Spinal cord (tissue), 10 donors: ENCODE measurements around the gene FXYD3. TPM values are rescaled to one million over a fixed set of nuclear protein-coding genes. Genes with fewer than 3 reads are reported as not detected.

Source experiments
- DNase-seq, 6 donors: peaks; one replicate each; pipeline versions ENCODE4 v3.0.0 to v3.0.0-alpha.2; 2013 to 2015; ENCODE audit warnings: low spot score in 6 of 6, low read depth in 4 of 6
- H3K27ac ChIP-seq: one replicate; pipeline ENCODE4 v1.5.1; 2013; ENCODE audit warnings: low read depth, low read length, control low read depth
- H3K27me3 ChIP-seq: one replicate; pipeline ENCODE4 v1.6.1; 2013; ENCODE audit warnings: low read length; ENCODE audit not compliant: control insufficient read depth, insufficient read depth
- H3K36me3 ChIP-seq: one replicate; pipeline ENCODE4 v1.6.1; 2013; ENCODE audit warnings: low read length; ENCODE audit not compliant: control insufficient read depth, insufficient read depth
- H3K4me1 ChIP-seq: one replicate; pipeline ENCODE4 v1.6.1; 2013; ENCODE audit warnings: low read length; ENCODE audit not compliant: control insufficient read depth, insufficient read depth
- H3K4me3 ChIP-seq: one replicate; pipeline ENCODE4 v1.5.1; 2013; ENCODE audit warnings: low read depth, low read length, control low read depth
- H3K9me3 ChIP-seq: one replicate; pipeline ENCODE4 v1.6.1; 2013; ENCODE audit warnings: low read length; ENCODE audit not compliant: control insufficient read depth, insufficient read depth
- WGBS: methylation state at CpG from one replicate; pipeline ENCODE4 v1.1.5; 2013; ENCODE audit warnings: missing lambda C conversion rate; ENCODE audit not compliant: insufficient coverage; 5-methylcytosine and 5-hydroxymethylcytosine counted together
- polyA plus RNA-seq, 2 donors: library from polyadenylated mRNA; unstranded; fragments of 120-200 nt; gene quantifications; one replicate each; pipeline ENCODE4 v1.2.1, GENCODE V29; 2013; ENCODE audit not compliant: insufficient read length in 2 of 2
- total RNA-seq, 2 donors: library from RNA; depleted of rRNA in 1 of 2; stranded (reverse); fragments of 120-200 nt in 1 of 2; fragments of >200 nt in 1 of 2; gene quantifications; one replicate each; pipeline versions ENCODE4 v1.2.3 to v1.2.4, GENCODE V29; 2013 to 2014
- donor health status: healthy.

Gene FXYD3
- total and polyA plus RNA-seq, 4 donors, result 0.40 to 2.6 (median 1.1) TPM

DNA sequence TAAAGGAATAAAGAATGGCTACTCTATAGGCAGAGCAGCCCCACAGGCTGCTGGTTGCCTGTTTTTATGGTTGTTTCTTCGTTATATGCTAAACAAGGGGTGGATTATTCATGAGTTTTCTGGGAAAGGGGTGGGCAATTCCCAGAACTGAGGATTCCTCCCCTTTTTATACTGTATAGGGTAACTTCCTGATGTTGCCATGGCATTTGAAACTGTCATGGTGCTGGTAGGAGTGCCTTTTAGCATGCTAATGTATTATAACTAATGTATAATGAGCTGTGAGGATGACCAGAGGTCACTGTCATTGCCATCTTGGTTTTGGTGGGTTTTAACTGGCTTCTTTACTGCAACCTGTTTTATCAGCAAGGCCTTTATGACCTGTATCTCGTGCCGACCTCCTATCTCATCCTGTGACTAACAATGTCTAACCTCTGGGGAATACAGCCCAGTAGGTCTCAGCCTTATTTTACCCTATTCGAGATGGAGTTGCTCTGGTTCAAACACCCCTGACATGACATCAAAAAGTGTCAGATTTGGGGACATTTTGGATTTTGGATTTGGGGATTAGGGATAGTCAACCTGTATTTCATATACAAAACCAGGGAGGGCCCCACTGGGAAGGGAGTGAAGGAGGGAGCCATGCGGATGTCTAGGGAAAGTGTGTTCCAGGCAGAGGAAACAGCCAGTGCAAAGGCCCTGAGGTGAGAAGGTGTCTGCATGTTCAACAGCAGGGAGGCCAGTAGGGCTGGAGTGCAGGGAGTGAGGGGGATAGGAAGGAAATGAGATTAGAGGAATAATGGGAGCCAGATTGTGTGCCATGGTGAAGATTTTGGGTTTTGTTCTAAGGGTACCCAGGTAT is 49.8 kb downstream of the FXYD3 start:
- 100% methylated on average over 1 of the region's 5 CpGs for WGBS
- no peaks in the 10 kb centered on the region for H3K9me3 ChIP-seq

GRCh38 chr19:35166100-35167063 is 50.8 kb downstream of the FXYD3 start:
- Histone ChIP-seq H3K36me3 (no peaks in the 10 kb centered on the region), H3K4me3 (no peak overlapping the region), H3K9me3 (no peaks in the 10 kb centered on the region), H3K27me3 (no peaks in the 10 kb centered on the region), H3K27ac (no peak overlapping the region), H3K4me1 (no peaks in the 10 kb centered on the region)
- no CpG with 5 or more reads among the region's 7 CpGs for WGBS
- DNase-seq, result no peak

More for the DNA sequence above, 49.8 kb downstream of the FXYD3 start:
- no peak for DNase-seq
- H3K27me3 ChIP-seq, result no peaks in the 10 kb centered on the region
- no peaks in the 10 kb centered on the region for H3K4me1 ChIP-seq
- H3K4me3 ChIP-seq, result no peak overlapping the region
- H3K36me3 ChIP-seq, result no peaks in the 10 kb centered on the region
- no peak overlapping the region for H3K27ac ChIP-seq

- DNase-seq, result no peak
- no peaks in the 10 kb centered on the region for H3K36me3 ChIP-seq
- WGBS, result 92% methylated on average over 4 of the region's 5 CpGs
Measured at GRCh38 chr19:35167251-35168119, 51.9 kb downstream of the FXYD3 start.

GRCh38 chr19:35168196-35168595 is 52.6 kb downstream of the FXYD3 start:
- H3K9me3 ChIP-seq, result no peaks in the 10 kb centered on the region
- H3K4me3 ChIP-seq, result no peak overlapping the region
- 89% methylated on average over 2 of the region's 3 CpGs for whole genome bisulfite sequencing

More at GRCh38 chr19:35167251-35168119, 51.9 kb downstream of the FXYD3 start:
- Histone ChIP-seq H3K4me1 (no peaks in the 10 kb centered on the region), H3K27ac (no peak overlapping the region), H3K27me3 (no peaks in the 10 kb centered on the region), H3K4me3 (no peak overlapping the region), H3K9me3 (no peaks in the 10 kb centered on the region)

GRCh38 chr19:35169221-35169995 is 53.8 kb downstream of the FXYD3 start:
- Histone ChIP-seq H3K9me3 (no peaks in the 10 kb centered on the region), H3K4me1 (no peaks in the 10 kb centered on the region), H3K27me3 (no peaks in the 10 kb centered on the region), H3K4me3 (no peak overlapping the region), H3K27ac (no peak overlapping the region), H3K36me3 (no peaks in the 10 kb centered on the region)
- no peak for DNase-seq
- WGBS, result 74% methylated on average over 13 of the region's 18 CpGs

More at GRCh38 chr19:35168196-35168595, 52.6 kb downstream of the FXYD3 start:
- DNase-seq, result no peak
- Histone ChIP-seq H3K4me1 (no peaks in the 10 kb centered on the region), H3K27ac (no peak overlapping the region), H3K36me3 (no peaks in the 10 kb centered on the region), H3K27me3 (no peaks in the 10 kb centered on the region)

GRCh38 chr19:35170359-35171061 is 54.9 kb downstream of the FXYD3 start:
- 89% methylated on average over 3 of the region's 7 CpGs for WGBS
- no peak overlapping the region for H3K4me3 ChIP-seq
- H3K27me3 ChIP-seq, result no peaks in the 10 kb centered on the region
- no peak for DNase-seq
- no peaks in the 10 kb centered on the region for H3K4me1 ChIP-seq
- H3K9me3 ChIP-seq, result no peaks in the 10 kb centered on the region
- H3K36me3 ChIP-seq, result no peaks in the 10 kb centered on the region
- no peak overlapping the region for H3K27ac ChIP-seq

DNA sequence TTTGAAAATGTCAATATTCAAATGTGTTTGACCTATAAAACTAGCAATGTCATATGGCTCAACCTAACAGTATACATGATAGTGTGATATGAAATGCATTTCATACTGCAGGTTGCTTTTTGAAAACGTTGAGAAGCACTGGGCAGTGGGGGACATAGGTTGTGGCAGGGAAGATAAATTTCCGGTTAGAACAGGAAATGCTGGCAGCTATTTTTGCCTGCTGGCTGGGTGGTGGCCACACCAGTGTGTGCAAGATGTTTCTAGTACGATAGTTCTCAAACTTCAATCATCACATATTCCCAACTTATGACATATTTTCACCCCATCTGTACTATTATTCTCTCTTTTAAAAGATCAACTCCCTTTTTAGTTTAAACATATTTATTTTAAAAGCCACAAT is 56.1 kb downstream of the FXYD3 start:
- no peak overlapping the region for H3K27ac ChIP-seq
- no peaks in the 10 kb centered on the region for H3K36me3 ChIP-seq
- no peaks in the 10 kb centered on the region for H3K27me3 ChIP-seq
- H3K4me1 ChIP-seq, result no peaks in the 10 kb centered on the region
- no CpG with 5 or more reads among the region's 3 CpGs for WGBS
- H3K9me3 ChIP-seq, result no peaks in the 10 kb centered on the region
- no peak for DNase-seq
- no peak overlapping the region for H3K4me3 ChIP-seq
